Measurements from ENCODE around the gene GAD2.

GAD2 gene

GRCh38 chr10:26214004-26214403 is 2.6 kb upstream of the GAD2 start:
- no peak for ATAC-seq (ENCODE audit: insufficient read depth, low read depth)

GRCh38 chr10:26214551-26215395 is 1.8 kb upstream of the GAD2 start:
- Histone ChIP-seq H3K9me3 (ENCODE audit: insufficient read depth, low read length, severe bottlenecking) (no peaks in the 10 kb centered on the region), H3K4me2 (ENCODE audit: insufficient read depth, low read length) (peak overlapping the region; percentile 91), H3K27me3 (ENCODE audit: insufficient read depth, low read length, poor library complexity) (peaks cover 34% of the 10 kb centered on the region), H3K4me1 (ENCODE audit: insufficient read depth, low read length) (peaks cover 32% of the 10 kb centered on the region), H3K4me3 (ENCODE audit: low read depth in 1 of 2, low read length in 2 of 2) (peak overlapping the region; percentile 12 to 58; a peak in 3 of 4 replicates), H4K20me1 (ENCODE audit: insufficient read depth, low read length) (peaks cover 14% of the 10 kb centered on the region; the same call in 1 of the 2 replicates), H3K79me2 (ENCODE audit: insufficient read depth, low read length) (no peaks in the 10 kb centered on the region), H3K36me3 (ENCODE audit: insufficient read depth, low read length) (no peaks in the 10 kb centered on the region), H2AFZ (ENCODE audit: low read depth, low read length) (peak overlapping the region; percentile 71), H3K9ac (ENCODE audit: low read depth, low read length) (peak overlapping the region; percentile 50), H3K27ac (ENCODE audit: low read length) (peak overlapping the region; percentile 43)
- ATAC-seq (ENCODE audit: insufficient read depth, low read depth): peak; percentile 52
- peak; percentile 52 for DNase-seq
- peak; percentile 30 for TF ChIP-seq EZH2 (IDR thresholded peaks at IDR 0.05; ENCODE audit: borderline replicate concordance, low read depth, low read length, severe bottlenecking)
- TF ChIP-seq CTCF (IDR thresholded peaks at IDR 0.05; ENCODE audit: borderline replicate concordance, extremely low read depth, low read length, poor library complexity, severe bottlenecking): no peak

More at GRCh38 chr10:26214004-26214403, 2.6 kb upstream of the GAD2 start:
- no peak overlapping the region for H3K27ac ChIP-seq (ENCODE audit: low read length)
- H3K4me3 ChIP-seq (ENCODE audit: low read depth in 1 of 2, low read length in 2 of 2): no peak overlapping the region
- no peaks in the 10 kb centered on the region for H3K36me3 ChIP-seq (ENCODE audit: insufficient read depth, low read length)
- TF ChIP-seq EZH2 (IDR thresholded peaks at IDR 0.05; ENCODE audit: borderline replicate concordance, low read depth, low read length, severe bottlenecking) (no peak), CTCF (IDR thresholded peaks at IDR 0.05; ENCODE audit: borderline replicate concordance, extremely low read depth, low read length, poor library complexity, severe bottlenecking) (no peak)
- no peak overlapping the region for H3K9ac ChIP-seq (ENCODE audit: low read depth, low read length)
- peaks cover 35% of the 10 kb centered on the region for H3K27me3 ChIP-seq (ENCODE audit: insufficient read depth, low read length, poor library complexity)
- H3K79me2 ChIP-seq (ENCODE audit: insufficient read depth, low read length): no peaks in the 10 kb centered on the region
- H3K4me2 ChIP-seq (ENCODE audit: insufficient read depth, low read length): peak overlapping the region; percentile 91; the same call in 1 of the 2 replicates
- no peak for DNase-seq
- peaks cover 14% of the 10 kb centered on the region; the same call in 1 of the 2 replicates for H4K20me1 ChIP-seq (ENCODE audit: insufficient read depth, low read length)
- peaks cover 32% of the 10 kb centered on the region for H3K4me1 ChIP-seq (ENCODE audit: insufficient read depth, low read length)
- H3K9me3 ChIP-seq (ENCODE audit: insufficient read depth, low read length, severe bottlenecking): no peaks in the 10 kb centered on the region
- H2AFZ ChIP-seq (ENCODE audit: low read depth, low read length): no peak overlapping the region

GRCh38 chr10:26215396-26215934 is 1.1 kb upstream of the GAD2 start:
- Histone ChIP-seq H3K9me3 (ENCODE audit: insufficient read depth, low read length, severe bottlenecking) (no peaks in the 10 kb centered on the region), H3K27me3 (ENCODE audit: insufficient read depth, low read length, poor library complexity) (peaks cover 34% of the 10 kb centered on the region), H3K79me2 (ENCODE audit: insufficient read depth, low read length) (no peaks in the 10 kb centered on the region), H3K4me3 (ENCODE audit: low read depth in 1 of 2, low read length in 2 of 2) (peak overlapping the region; percentile 12 to 58; a peak in 3 of 4 replicates), H4K20me1 (ENCODE audit: insufficient read depth, low read length) (peaks cover 14% of the 10 kb centered on the region; the same call in 1 of the 2 replicates), H3K27ac (ENCODE audit: low read length) (peak overlapping the region; percentile 34; the same call in 1 of the 2 replicates), H2AFZ (ENCODE audit: low read depth, low read length) (peak overlapping the region; percentile 71), H3K36me3 (ENCODE audit: insufficient read depth, low read length) (no peaks in the 10 kb centered on the region), H3K4me1 (ENCODE audit: insufficient read depth, low read length) (peaks cover 32% of the 10 kb centered on the region), H3K9ac (ENCODE audit: low read depth, low read length) (peak overlapping the region; percentile 50), H3K4me2 (ENCODE audit: insufficient read depth, low read length) (peak overlapping the region; percentile 91)
- peak; percentile 25 for DNase-seq
- no peak for TF ChIP-seq EZH2 (IDR thresholded peaks at IDR 0.05; ENCODE audit: borderline replicate concordance, low read depth, low read length, severe bottlenecking)
- TF ChIP-seq CTCF (IDR thresholded peaks at IDR 0.05; ENCODE audit: borderline replicate concordance, extremely low read depth, low read length, poor library complexity, severe bottlenecking): no peak
- no peak; the same call in 2 of the 3 replicates for ATAC-seq (ENCODE audit: insufficient read depth, low read depth)

All from DND-41 (cell line).